Hematopoietic multipotent progenitor cell treated with erythropoietin and hydrocortisone succinate and interleukin-3 and kit ligand, for 15 days (in vitro differentiated cells): ENCODE results near the gene MDGA2.

Source experiments
- DNase-seq: peaks from one replicate; pipeline ENCODE4 v3.0.0-alpha.2; 2015; ENCODE audit warnings: low spot score

MDGA2 gene

GRCh38 chr14:47485421-47485820, 190.0 kb downstream of the MDGA2 start:
- DNase-seq = no peak

DNA sequence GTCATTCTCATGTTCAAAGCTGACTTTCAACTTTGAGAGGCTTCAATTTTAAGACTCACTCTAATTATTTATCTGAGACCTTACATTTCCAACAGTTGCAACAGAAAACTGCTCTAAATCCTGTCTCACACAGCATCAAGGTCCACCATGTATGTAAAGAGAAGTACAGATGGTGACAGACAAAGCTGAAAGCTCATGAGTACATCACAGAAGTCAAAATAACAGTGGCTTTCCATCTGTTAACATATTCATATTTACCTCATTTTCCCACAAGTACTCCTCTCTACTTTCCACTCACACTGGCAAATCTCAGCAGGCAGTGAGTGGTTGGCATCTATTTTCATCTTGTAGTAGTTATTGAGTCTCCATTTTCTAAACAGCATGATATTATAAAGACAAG, 192.0 kb downstream of the MDGA2 start:
- DNase-seq = no peak

DNA sequence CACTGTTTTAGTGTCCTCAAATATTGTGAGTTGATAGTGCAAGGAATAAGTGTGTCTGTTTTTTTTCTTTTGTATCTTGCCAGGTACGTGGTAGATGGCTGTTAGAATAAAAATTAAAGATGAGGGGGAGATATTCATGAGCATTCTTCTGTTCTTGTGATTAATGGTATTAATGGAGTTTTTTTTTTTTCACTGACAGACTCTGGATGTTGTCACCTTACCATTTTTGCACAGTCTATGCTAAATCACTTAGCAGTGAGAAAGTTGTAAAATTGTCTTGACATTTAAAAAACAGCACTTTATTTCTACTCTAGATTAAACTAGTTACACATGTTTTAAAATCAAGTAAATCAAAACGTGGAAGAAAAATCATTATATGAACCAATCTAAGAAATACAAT, 204.3 kb downstream of the MDGA2 start:
- DNase-seq = no peak

- no peak for DNase-seq
Measured at GRCh38 chr14:47466916-47467315, 208.5 kb downstream of the MDGA2 start.

GRCh38 chr14:47454025-47454424, 221.4 kb downstream of the MDGA2 start:
- no peak for DNase-seq

- no peak for DNase-seq
Measured at GRCh38 chr14:47447076-47447475, 228.3 kb downstream of the MDGA2 start.

- DNase-seq = no peak
Measured at GRCh38 chr14:47442211-47442610, 233.2 kb downstream of the MDGA2 start.

GRCh38 chr14:47439953-47440352, 235.5 kb downstream of the MDGA2 start:
- no peak for DNase-seq

DNA sequence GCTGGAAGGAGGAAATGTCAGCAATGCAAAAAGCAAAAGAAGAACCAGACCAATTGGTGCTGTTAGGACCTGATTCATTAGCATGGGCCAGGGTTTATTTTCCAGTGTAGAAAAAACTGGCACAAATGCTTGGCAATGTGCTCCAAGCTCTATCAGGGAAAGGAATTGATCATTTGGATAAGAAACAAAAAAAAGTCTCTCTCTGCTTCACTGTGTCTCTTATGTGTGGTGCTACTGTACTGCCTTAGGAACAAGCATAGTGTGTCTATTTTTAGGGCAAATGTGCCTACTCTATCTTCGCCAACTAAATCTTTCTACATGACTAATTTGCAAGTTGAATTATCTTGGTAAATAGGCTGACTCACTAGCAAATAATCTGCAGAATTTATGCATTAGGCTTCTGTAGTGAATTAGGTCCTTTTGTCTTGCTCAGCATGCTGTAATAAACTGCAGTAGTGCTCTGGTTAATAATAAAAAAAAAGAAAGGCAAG, 236.7 kb downstream of the MDGA2 start:
- DNase-seq = no peak

DNA sequence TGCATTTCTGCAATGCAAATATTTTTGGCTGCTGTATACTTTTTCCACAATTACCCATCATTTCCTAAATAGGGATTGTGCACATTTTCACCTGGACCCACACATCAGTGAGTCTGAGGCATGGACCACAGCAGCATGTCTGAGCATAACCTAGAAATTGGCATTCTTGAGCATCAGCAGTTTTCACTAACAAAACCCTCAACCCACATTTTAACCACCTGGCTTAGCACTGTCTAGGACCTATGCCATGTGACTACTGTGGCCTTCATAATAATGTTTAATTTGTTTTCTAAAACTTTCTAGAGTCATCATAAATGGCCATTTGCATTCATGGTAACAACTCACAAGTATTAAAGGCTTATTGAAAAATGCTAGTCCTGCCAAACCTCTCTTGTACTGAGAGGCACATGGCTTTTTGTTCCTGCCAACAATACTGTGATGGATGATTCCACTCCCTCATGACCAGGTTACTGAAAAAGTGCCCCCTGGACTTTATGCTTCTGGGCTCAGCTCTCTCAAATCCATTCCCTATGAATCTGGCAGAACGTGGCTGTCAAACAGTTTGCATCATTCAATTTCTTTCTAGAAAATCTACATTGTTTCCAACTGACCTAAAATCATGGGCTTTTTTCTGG, 240.0 kb downstream of the MDGA2 start:
- DNase-seq = no peak

DNA sequence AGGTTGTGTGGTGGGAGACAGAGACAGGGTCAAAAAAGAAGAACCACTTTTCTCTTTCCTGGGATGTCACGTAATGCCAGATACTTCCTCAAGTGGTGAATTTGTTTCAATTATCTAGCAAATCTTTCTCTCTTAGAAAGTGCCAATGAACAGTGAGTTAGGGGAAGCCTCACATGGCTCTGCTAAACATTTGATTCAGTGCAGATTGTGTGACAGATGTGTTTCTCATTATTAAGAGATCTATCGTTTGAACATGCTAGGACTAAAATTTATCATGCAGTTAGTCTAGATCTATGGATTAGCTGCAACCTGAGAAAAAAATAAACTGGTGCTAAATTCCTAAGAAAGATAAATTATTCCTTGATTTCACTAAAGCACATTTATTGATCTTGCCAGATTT, 247.8 kb downstream of the MDGA2 start:
- no peak for DNase-seq

GRCh38 chr14:47425302-47425701, 250.1 kb downstream of the MDGA2 start:
- no peak for DNase-seq

DNA sequence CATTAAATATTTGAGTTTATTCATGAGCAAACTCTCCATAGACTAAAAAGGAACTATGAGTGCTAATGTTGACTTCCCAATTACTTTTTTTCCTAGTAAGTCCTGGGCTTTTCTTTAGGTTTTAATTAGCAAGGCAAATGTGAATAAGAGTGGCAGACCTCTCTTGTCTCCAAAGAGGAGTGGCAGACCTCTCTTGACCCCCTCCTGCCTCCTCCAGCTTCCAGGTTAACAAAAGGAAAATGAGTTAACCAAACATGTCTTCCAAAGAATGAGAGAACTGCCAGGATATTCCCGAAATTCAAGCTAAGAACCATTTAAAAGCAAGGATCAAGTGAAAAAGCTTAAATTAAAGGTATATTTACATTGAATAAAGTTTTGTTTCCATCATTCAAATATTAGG, 253.2 kb downstream of the MDGA2 start:
- DNase-seq = no peak

DNA sequence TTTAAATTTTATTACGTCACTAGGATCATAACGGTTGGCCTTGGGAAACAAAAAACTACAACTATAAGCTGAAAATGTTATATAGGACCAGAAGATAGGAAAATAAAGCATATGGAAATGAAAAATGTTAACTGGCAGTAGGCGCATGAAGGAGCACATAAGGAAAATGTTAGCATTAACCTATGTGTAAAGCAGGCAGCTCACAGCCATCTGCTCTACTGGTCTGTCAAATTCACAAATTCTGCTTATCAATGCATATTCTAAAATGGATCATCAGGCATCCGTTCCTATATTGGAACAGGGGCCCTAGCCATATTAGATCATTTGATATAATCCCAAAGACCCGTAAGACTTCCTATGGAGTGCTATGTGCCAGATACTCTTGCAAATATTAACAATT, 263.9 kb downstream of the MDGA2 start:
- DNase-seq = no peak

- DNase-seq = no peak
Measured at GRCh38 chr14:47392326-47392725, 283.1 kb downstream of the MDGA2 start.

DNA sequence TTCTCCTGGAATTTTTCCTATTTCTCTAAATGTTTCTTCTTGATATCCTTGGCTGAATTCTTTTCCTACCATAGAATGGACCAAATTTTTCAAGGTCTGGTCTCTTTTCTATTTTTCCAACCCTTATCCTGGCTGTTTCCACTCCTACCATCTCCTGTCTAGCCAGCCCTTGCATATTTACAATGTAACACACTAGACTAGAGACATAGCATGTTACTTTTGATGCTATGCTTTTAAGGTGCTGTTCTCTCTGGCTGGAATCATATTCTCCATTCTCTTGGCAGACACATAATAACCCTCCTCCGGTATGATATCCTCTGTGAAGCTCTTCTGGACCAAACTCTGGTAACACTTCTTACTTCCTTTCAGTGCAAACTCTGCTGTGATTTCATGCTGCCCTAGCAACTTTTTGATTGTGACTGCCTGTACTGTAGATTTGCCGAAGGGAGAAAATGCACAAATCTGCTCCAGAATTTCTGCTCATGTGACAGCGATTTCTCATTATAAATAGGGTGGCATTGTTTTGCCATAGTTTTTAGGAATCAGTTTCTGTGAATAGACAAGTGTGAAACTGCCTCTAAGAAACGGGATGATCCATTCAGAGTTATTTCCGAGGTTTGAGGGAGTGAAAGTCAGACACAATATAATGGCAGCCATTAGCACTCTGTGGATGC, 284.4 kb downstream of the MDGA2 start:
- DNase-seq = no peak

- no peak for DNase-seq
Measured at GRCh38 chr14:47389535-47389934, 285.9 kb downstream of the MDGA2 start.

- no peak for DNase-seq
Measured at GRCh38 chr14:47366006-47366405, 309.4 kb downstream of the MDGA2 start.

DNA sequence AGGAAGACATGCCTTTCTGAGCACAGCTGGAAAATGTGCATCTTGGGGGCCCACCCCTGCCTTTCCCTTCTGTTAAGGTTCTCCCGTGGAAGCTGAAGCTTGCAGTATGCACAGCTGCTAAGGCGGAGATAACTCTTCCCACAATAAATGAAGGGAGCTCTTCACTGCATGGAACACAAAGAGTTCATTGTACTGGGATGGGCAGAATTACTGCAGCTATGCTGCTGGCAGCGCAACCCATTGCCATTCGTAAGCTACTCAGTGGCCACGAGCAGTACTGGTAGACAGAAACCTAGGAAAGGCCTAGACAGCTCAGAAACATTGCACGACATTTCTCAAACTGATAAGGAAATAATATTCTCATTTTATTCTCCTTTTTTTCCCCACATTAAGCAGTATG, 310.2 kb downstream of the MDGA2 start:
- no peak for DNase-seq

DNA sequence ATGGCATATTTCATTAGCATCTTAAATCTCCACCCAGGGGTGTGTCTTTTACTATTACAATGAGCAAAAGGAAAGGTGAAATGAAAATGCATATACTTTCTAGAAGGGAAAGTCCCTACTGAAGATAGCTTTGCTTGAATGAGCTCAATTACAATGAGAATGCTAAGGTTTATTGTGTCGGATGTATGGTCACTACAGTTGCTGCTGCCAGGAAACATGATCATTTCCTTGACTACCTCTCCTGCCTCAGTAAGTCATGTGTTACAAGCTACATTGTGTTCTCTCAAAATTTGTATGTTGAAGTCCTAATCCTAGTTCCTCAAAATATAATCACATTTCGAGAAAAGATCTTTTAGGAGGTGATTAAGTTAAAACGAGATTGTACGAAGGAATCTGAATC, 322.2 kb downstream of the MDGA2 start:
- DNase-seq = no peak

DNA sequence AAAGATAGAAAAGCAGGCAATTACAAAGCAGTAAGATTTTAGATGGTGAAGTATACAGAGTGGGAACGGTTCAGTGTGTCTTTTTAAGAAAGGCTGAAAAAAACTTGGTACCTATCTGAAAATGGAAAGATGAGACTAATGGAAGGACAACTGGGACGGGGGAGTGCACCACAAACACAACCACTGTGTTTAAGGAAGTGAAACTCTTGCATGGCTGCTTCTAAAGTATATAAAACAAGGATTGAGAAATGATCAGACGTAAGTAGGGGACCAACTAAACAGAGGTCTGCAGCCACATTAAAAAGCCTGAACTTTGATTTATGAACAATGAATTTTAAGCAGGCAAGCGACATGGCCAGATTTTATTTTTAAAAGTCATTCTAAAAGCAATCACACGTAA, 328.6 kb downstream of the MDGA2 start:
- DNase-seq = no peak

- no peak for DNase-seq
Measured at GRCh38 chr14:47345016-47345415, 330.4 kb downstream of the MDGA2 start.

- DNase-seq = no peak
Measured at GRCh38 chr14:47332939-47333338, 342.5 kb downstream of the MDGA2 start.

GRCh38 chr14:47332106-47332505, 343.3 kb downstream of the MDGA2 start:
- no peak for DNase-seq
